HepG2 (cell line): ENCODE data around the gene CHD9. TPM values are rescaled to one million over a fixed set of nuclear protein-coding genes. Genes with fewer than 3 reads are reported as not detected.

Source experiments
- CHCHD3 ChIP-seq: sonication (generic); formaldehyde crosslinking; IDR thresholded peaks from 2 replicates; pipeline ENCODE4 v1.8.0; 2022; ENCODE audit warnings: mild to moderate bottlenecking, missing genetic modification reagents, moderate library complexity
- KDM6A ChIP-seq: IDR thresholded peaks from 2 replicates; pipeline ENCODE4 v1.6.1; 2016; ENCODE audit warnings: low read depth
- NFATC3 ChIP-seq: sonication (generic); formaldehyde crosslinking; IDR thresholded peaks from 2 replicates; pipeline ENCODE4 v1.5.1; 2020; ENCODE audit warnings: mild to moderate bottlenecking, missing genetic modification reagents
- POLR2AphosphoS5 ChIP-seq: IDR thresholded peaks from 2 replicates; pipeline ENCODE4 v1.6.1; 2012; ENCODE audit warnings: low read depth, low read length
- SIN3B ChIP-seq: fragments of 150-350 bp; IDR thresholded peaks from 2 replicates; pipeline ENCODE4 v1.6.1; 2014; ENCODE audit warnings: low read length
- SIX4 ChIP-seq: sonication (generic); formaldehyde crosslinking; IDR thresholded peaks from 2 replicates; pipeline ENCODE4 v1.4.0; 2020; ENCODE audit warnings: missing genetic modification reagents
- SNAI1 ChIP-seq: sonication (generic); formaldehyde crosslinking; IDR thresholded peaks from 2 replicates; pipeline ENCODE4 v1.5.0; 2020; ENCODE audit warnings: mild to moderate bottlenecking, missing genetic modification reagents, borderline replicate concordance
- SNRNP70 ChIP-seq: fragments of 200-400 bp; formaldehyde crosslinking; IDR thresholded peaks from 2 replicates; pipeline ENCODE4 v1.6.1; 2017; ENCODE audit warnings: mild to moderate bottlenecking, low read depth, low read length, moderate library complexity
- TBX3 ChIP-seq: fragments of 450-650 bp; IDR thresholded peaks from 2 replicates; pipeline ENCODE4 v1.6.1; 2017; ENCODE audit warnings: antibody characterized with exemption, mild to moderate bottlenecking, inconsistent platforms, borderline replicate concordance
- TP53 ChIP-seq: sonication (generic); formaldehyde crosslinking; conservative IDR thresholded peaks from 2 replicates; pipeline ENCODE4 v1.4.0; 2020; ENCODE audit warnings: missing genetic modification reagents
- YEATS2 ChIP-seq: sonication (generic); formaldehyde crosslinking; IDR thresholded peaks from 2 replicates; pipeline ENCODE4 v1.4.0; 2020; ENCODE audit warnings: missing genetic modification reagents, borderline replicate concordance
- YY1 ChIP-seq: IDR thresholded peaks from 2 replicates; pipeline ENCODE4 v1.6.1; 2011; ENCODE audit warnings: low read length, low read depth, moderate library complexity, mild to moderate bottlenecking; ENCODE audit not compliant: insufficient read depth, insufficient replicate concordance
- ZNF33B ChIP-seq: sonication (generic); formaldehyde crosslinking; IDR thresholded peaks from 2 replicates; pipeline ENCODE4 v1.5.1; 2020; ENCODE audit warnings: mild to moderate bottlenecking, missing genetic modification reagents
- ZNF446 ChIP-seq: sonication (generic); formaldehyde crosslinking; IDR thresholded peaks from 2 replicates; pipeline ENCODE4 v1.5.0; 2020; ENCODE audit warnings: mild to moderate bottlenecking, missing genetic modification reagents
- ZNF589 ChIP-seq: sonication (generic); formaldehyde crosslinking; conservative IDR thresholded peaks from 2 replicates; pipeline ENCODE4 v1.8.0; 2022; ENCODE audit warnings: mild to moderate bottlenecking, moderate library complexity, missing genetic modification reagents
- ZNF629 ChIP-seq: sonication (generic); formaldehyde crosslinking; conservative IDR thresholded peaks from 2 replicates; pipeline ENCODE4 v1.5.0; 2020; ENCODE audit warnings: missing genetic modification reagents
- ZNF670 ChIP-seq: sonication (generic); formaldehyde crosslinking; IDR thresholded peaks from 2 replicates; pipeline ENCODE4 v1.8.0; 2022; ENCODE audit warnings: mild to moderate bottlenecking, missing genetic modification reagents, borderline replicate concordance
- ZNF709 ChIP-seq: sonication (generic); formaldehyde crosslinking; IDR thresholded peaks from 2 replicates; pipeline ENCODE4 v1.5.0; 2020; ENCODE audit warnings: mild to moderate bottlenecking, missing genetic modification reagents
- ZNF780A ChIP-seq: sonication (generic); formaldehyde crosslinking; IDR thresholded peaks from 2 replicates; pipeline ENCODE4 v1.8.0; 2022; ENCODE audit warnings: mild to moderate bottlenecking, missing genetic modification reagents, moderate library complexity
- ZNF790 ChIP-seq: sonication (generic); formaldehyde crosslinking; IDR thresholded peaks from 2 replicates; pipeline ENCODE4 v1.8.0; 2022; ENCODE audit warnings: missing genetic modification reagents, mild to moderate bottlenecking, borderline replicate concordance
- ZSCAN9 ChIP-seq: IDR thresholded peaks from 2 replicates; pipeline ENCODE4 v1.6.1; 2016; ENCODE audit warnings: borderline replicate concordance
- polyA plus RNA-seq, 8 experiments: library from polyadenylated mRNA; depleted of rRNA in 3 of 8; stranded (reverse) in 7 of 8; unstranded in 1 of 8; fragments of >200 nt; fragmentation: Illumina TruSeq in 4 of 8; extraction: Trizol in 4 of 8; gene quantifications; 2 replicates each; pipeline versions ENCODE4 v1.2.1 to v1.2.3, GENCODE V29; 2011 to 2016; ENCODE audit warnings: low read depth in 4 of 8, missing spikeins in 1 of 8, mixed read lengths in 1 of 8; ENCODE audit not compliant: insufficient read depth in 1 of 8
- total RNA-seq, 5 experiments: library from RNA; depleted of rRNA; stranded (reverse); fragments of >200 nt; fragmentation: Illumina TruSeq; extraction: Trizol; gene quantifications; 2 replicates each; pipeline ENCODE4 v1.2.3, GENCODE V29; 2016; ENCODE audit warnings: low read depth in 1 of 5
- TF ChIP-seq, protein P1 (sequence below): sonication (generic); formaldehyde crosslinking; IDR thresholded peaks from 2 replicates; pipeline ENCODE4 v1.4.0; 2020; ENCODE audit warnings: mild to moderate bottlenecking, missing genetic modification reagents
- TF ChIP-seq, protein P2 (sequence below): sonication (generic); formaldehyde crosslinking; IDR thresholded peaks from 2 replicates; pipeline ENCODE4 v1.4.0; 2020; ENCODE audit warnings: mild to moderate bottlenecking, missing genetic modification reagents
- TF ChIP-seq, protein P3 (sequence below): sonication (generic); formaldehyde crosslinking; IDR thresholded peaks from 2 replicates; pipeline ENCODE4 v1.8.1; 2022; ENCODE audit warnings: low read depth, mild to moderate bottlenecking, missing genetic modification reagents

CHD9 gene
- total and polyA plus RNA-seq, 2 of the 13 experiments (the other 11 are each of a cell fraction or from before 2014, with no cell fraction given) = 23.4 to 27.7 TPM

DNA sequence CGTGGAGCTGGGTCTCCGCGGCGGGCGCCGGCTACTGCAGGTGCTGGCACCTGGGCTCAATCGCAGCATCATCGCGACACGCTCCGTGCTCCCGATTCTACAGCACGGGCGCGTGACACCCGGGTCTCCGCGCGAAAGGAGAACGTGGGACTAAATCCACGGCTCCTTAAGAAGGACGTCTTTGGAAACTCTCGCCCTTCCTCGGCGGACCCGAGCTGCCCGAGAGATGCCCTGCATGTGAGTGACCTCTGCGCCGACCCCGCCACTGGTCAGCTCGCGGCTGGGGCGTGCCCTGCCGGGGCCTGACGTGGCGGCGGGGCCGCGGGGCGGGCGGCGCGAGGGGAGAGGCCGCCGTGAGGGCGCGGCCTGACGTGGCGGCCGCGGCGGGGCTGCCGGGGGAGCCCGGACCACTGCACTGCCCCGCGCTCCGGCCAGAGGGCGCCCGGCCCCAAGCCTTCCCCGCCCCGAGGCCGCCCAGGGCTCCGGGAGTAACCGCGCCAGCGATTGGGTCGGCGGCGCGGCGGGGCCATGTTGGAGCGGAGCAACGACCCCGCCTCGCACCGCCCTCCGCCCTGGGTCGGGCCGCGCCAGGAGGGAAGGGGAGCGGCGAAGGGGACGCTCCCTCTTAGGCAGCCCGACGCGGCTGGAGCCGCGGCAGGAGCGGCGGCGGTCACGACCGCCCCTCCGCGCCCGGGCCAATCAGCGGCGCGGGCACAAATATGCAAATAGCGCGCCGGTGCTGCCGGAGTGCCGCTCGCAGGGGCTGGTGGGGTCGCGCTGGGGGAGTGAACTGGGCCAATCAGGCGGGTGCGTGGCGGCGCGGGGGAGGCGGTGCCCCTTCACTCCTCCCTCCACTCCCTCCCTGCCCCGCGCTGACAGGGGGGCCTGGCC, 75.6 kb downstream of the CHD9 start (continued):
- no peak for TF ChIP-seq NFATC3 (CRISPR knock-in tag)
- TF ChIP-seq, protein P1, sequence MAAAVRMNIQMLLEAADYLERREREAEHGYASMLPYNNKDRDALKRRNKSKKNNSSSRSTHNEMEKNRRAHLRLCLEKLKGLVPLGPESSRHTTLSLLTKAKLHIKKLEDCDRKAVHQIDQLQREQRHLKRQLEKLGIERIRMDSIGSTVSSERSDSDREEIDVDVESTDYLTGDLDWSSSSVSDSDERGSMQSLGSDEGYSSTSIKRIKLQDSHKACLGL = 0 out of 2 replicates have a peak, but pooled peaks have one; percentile 58
- TF ChIP-seq, protein P2, sequence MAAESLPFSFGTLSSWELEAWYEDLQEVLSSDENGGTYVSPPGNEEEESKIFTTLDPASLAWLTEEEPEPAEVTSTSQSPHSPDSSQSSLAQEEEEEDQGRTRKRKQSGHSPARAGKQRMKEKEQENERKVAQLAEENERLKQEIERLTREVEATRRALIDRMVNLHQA = no peak
- peak; percentile 94 for TF ChIP-seq YY1
- peak; percentile 83; the same call in 1 of the 2 replicates for TF ChIP-seq ZNF589 (CRISPR knock-in tag)
- TF ChIP-seq ZNF670 (CRISPR knock-in tag) = no peak; the same call in 1 of the 2 replicates
- peak; percentile 92; the same call in 1 of the 2 replicates for TF ChIP-seq ZNF790 (CRISPR knock-in tag)
- peak; percentile 66; the same call in 1 of the 2 replicates for TF ChIP-seq ZNF446 (CRISPR knock-in tag)
- no peak; the same call in 1 of the 2 replicates for TF ChIP-seq ZNF629 (CRISPR knock-in tag)
- no peak for TF ChIP-seq SNRNP70
- TF ChIP-seq SIN3B = no peak
- 0 out of 2 replicates have a peak, but pooled peaks have one; percentile 13 for TF ChIP-seq SIX4 (CRISPR knock-in tag)
- TF ChIP-seq YEATS2 = no peak
- TF ChIP-seq ZNF780A = 0 out of 2 replicates have a peak, but pooled peaks have one; percentile 60
- TF ChIP-seq, protein P3, sequence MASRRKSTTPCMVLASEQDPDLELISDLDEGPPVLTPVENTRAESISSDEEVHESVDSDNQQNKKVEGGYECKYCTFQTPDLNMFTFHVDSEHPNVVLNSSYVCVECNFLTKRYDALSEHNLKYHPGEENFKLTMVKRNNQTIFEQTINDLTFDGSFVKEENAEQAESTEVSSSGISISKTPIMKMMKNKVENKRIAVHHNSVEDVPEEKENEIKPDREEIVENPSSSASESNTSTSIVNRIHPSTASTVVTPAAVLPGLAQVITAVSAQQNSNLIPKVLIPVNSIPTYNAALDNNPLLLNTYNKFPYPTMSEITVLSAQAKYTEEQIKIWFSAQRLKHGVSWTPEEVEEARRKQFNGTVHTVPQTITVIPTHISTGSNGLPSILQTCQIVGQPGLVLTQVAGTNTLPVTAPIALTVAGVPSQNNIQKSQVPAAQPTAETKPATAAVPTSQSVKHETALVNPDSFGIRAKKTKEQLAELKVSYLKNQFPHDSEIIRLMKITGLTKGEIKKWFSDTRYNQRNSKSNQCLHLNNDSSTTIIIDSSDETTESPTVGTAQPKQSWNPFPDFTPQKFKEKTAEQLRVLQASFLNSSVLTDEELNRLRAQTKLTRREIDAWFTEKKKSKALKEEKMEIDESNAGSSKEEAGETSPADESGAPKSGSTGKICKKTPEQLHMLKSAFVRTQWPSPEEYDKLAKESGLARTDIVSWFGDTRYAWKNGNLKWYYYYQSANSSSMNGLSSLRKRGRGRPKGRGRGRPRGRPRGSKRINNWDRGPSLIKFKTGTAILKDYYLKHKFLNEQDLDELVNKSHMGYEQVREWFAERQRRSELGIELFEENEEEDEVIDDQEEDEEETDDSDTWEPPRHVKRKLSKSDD (CRISPR knock-in tag) = peak; percentile 10; the same call in 1 of the 2 replicates
- no peak for TF ChIP-seq KDM6A
- peak; percentile 77; the same call in 1 of the 2 replicates for TF ChIP-seq ZNF709 (CRISPR knock-in tag)
- peak; percentile 92 for TF ChIP-seq POLR2AphosphoS5
- 0 out of 2 replicates have a peak, but pooled peaks have one; percentile 61 for TF ChIP-seq SNAI1 (CRISPR knock-in tag)
- TF ChIP-seq CHCHD3 (CRISPR knock-in tag) = no peak
- TF ChIP-seq TP53 = 0 out of 2 replicates have a peak, but pooled peaks have one; percentile 58
- TF ChIP-seq TBX3 = no peak
- TF ChIP-seq ZSCAN9 = peak; percentile 47; the same call in 1 of the 2 replicates
- TF ChIP-seq ZNF33B = 0 out of 2 replicates have a peak, but pooled peaks have one; percentile 27
